Activated T-helper 1 cell treated with anti-CD3 and anti-CD28 coated beads, Interleukin-12 subunit alpha, Interleukin-12 subunit beta, Interleukin-2, Interleukin-4 antibody, amounts not matched to agents 30 ng/mL and 10 ng/mL and 1 ng/mL, durations not matched to agents 14 hours and 24 hours and 36 hours (primary cell): ENCODE data around the gene TOX3. TPM values are rescaled to one million over a fixed set of nuclear protein-coding genes. Genes with fewer than 3 reads are reported as not detected.

Experiments
- DNase-seq: peaks from one replicate; pipeline ENCODE4 v3.0.0; 2021; ENCODE audit warnings: low spot score
- H3K27ac Mint-ChIP-seq: one replicate; pipeline ENCODE4 v1.8.0; 2021; ENCODE audit warnings: mild to moderate bottlenecking, mixed read lengths
- H3K27me3 Mint-ChIP-seq: one replicate; pipeline ENCODE4 v1.8.0; 2022; ENCODE audit warnings: mild to moderate bottlenecking, moderate library complexity, mixed read lengths; ENCODE audit not compliant: insufficient read depth
- H3K36me3 Mint-ChIP-seq: one replicate; pipeline ENCODE4 v1.8.0; 2021; ENCODE audit warnings: low read depth, mixed read lengths
- H3K4me1 Mint-ChIP-seq: one replicate; pipeline ENCODE4 v1.8.0; 2021; ENCODE audit warnings: low read depth, mixed read lengths
- H3K4me3 Mint-ChIP-seq: one replicate; pipeline ENCODE4 v1.8.0; 2021; ENCODE audit warnings: mild to moderate bottlenecking, moderate library complexity, mixed read lengths
- H3K9me3 Mint-ChIP-seq: one replicate; pipeline ENCODE4 v1.8.0; 2021; ENCODE audit warnings: mixed read lengths
- intact Hi-C: fragments of 100-400 bp; cut with micrococcal nuclease; formaldehyde crosslinking; loops from one replicate; pipeline ENCODE4 v1.15.1; 2024
- total RNA-seq: library from RNA; stranded (reverse); gene quantifications from 2 replicates; pipeline ENCODE4 v1.2.3, GENCODE V29; 2022

TOX3 gene
- total RNA-seq, 1 donor from 2014 or later: not detected

GRCh38 chr16:52515068-52515671 lies 31.8 kb downstream of the TOX3 start:
- no peak overlapping the region for H3K27ac Mint-ChIP-seq
- no peaks in the 10 kb centered on the region for H3K4me1 Mint-ChIP-seq
- H3K36me3 Mint-ChIP-seq: no peaks in the 10 kb centered on the region
- peaks cover 8% of the 10 kb centered on the region for H3K9me3 Mint-ChIP-seq
- no peak overlapping the region for H3K4me3 Mint-ChIP-seq
- intact Hi-C loops: no loop called here
- no peak for DNase-seq
- H3K27me3 Mint-ChIP-seq: no peaks in the 10 kb centered on the region

GRCh38 chr16:52512297-52512987 lies 34.5 kb downstream of the TOX3 start:
- intact Hi-C loops: no loop called here
- Mint-ChIP-seq H3K4me3 (no peak overlapping the region), H3K4me1 (no peaks in the 10 kb centered on the region), H3K9me3 (peaks cover 8% of the 10 kb centered on the region), H3K27ac (no peak overlapping the region), H3K36me3 (no peaks in the 10 kb centered on the region), H3K27me3 (no peaks in the 10 kb centered on the region)
- no peak for DNase-seq

- no peaks in the 10 kb centered on the region for H3K4me1 Mint-ChIP-seq
- peaks cover 2% of the 10 kb centered on the region for H3K27me3 Mint-ChIP-seq
- peaks cover 4% of the 10 kb centered on the region for H3K9me3 Mint-ChIP-seq
- H3K4me3 Mint-ChIP-seq: no peak overlapping the region
- no peak for DNase-seq
- intact Hi-C loops: no loop called here
- no peaks in the 10 kb centered on the region for H3K36me3 Mint-ChIP-seq
- no peak overlapping the region for H3K27ac Mint-ChIP-seq
These were observed 45.2 kb downstream of the TOX3 start for GRCh38 chr16:52501746-52502145.

GRCh38 chr16:52500963-52501362 lies 46.0 kb downstream of the TOX3 start:
- Mint-ChIP-seq H3K9me3 (peaks cover 4% of the 10 kb centered on the region), H3K27ac (no peak overlapping the region), H3K27me3 (peaks cover 2% of the 10 kb centered on the region)

GRCh38 chr16:52499060-52499440 lies 47.9 kb downstream of the TOX3 start:
- Mint-ChIP-seq H3K27ac (no peak overlapping the region), H3K4me3 (no peak overlapping the region), H3K36me3 (no peaks in the 10 kb centered on the region), H3K9me3 (no peaks in the 10 kb centered on the region), H3K4me1 (no peaks in the 10 kb centered on the region), H3K27me3 (peaks cover 2% of the 10 kb centered on the region)
- no peak for DNase-seq
- intact Hi-C loops: no loop called here

More at GRCh38 chr16:52500963-52501362, 46.0 kb downstream of the TOX3 start:
- no peaks in the 10 kb centered on the region for H3K4me1 Mint-ChIP-seq
- intact Hi-C loops: no loop called here
- no peaks in the 10 kb centered on the region for H3K36me3 Mint-ChIP-seq
- DNase-seq: no peak
- no peak overlapping the region for H3K4me3 Mint-ChIP-seq

- no peak overlapping the region for H3K27ac Mint-ChIP-seq
- H3K4me1 Mint-ChIP-seq: no peaks in the 10 kb centered on the region
- intact Hi-C loops: no loop called here
These were observed 48.4 kb downstream of the TOX3 start for GRCh38 chr16:52498328-52499059.

GRCh38 chr16:52497067-52497816 lies 49.7 kb downstream of the TOX3 start:
- Mint-ChIP-seq H3K27ac (no peak overlapping the region), H3K4me3 (no peak overlapping the region), H3K36me3 (no peaks in the 10 kb centered on the region), H3K9me3 (no peaks in the 10 kb centered on the region), H3K4me1 (no peaks in the 10 kb centered on the region), H3K27me3 (peaks cover 2% of the 10 kb centered on the region)
- no peak for DNase-seq
- intact Hi-C loops: no loop called here

More at GRCh38 chr16:52498328-52499059, 48.4 kb downstream of the TOX3 start:
- H3K9me3 Mint-ChIP-seq: no peaks in the 10 kb centered on the region
- DNase-seq: no peak
- no peak overlapping the region for H3K4me3 Mint-ChIP-seq
- H3K36me3 Mint-ChIP-seq: no peaks in the 10 kb centered on the region
- H3K27me3 Mint-ChIP-seq: peaks cover 2% of the 10 kb centered on the region

GRCh38 chr16:52496051-52496876 lies 50.7 kb downstream of the TOX3 start:
- no peak overlapping the region for H3K4me3 Mint-ChIP-seq
- intact Hi-C loops: no loop called here
- no peak for DNase-seq
- no peaks in the 10 kb centered on the region for H3K4me1 Mint-ChIP-seq
- H3K27ac Mint-ChIP-seq: no peak overlapping the region
- H3K9me3 Mint-ChIP-seq: no peaks in the 10 kb centered on the region
- H3K27me3 Mint-ChIP-seq: peaks cover 2% of the 10 kb centered on the region
- no peaks in the 10 kb centered on the region for H3K36me3 Mint-ChIP-seq

- Mint-ChIP-seq H3K4me1 (no peaks in the 10 kb centered on the region), H3K27ac (no peak overlapping the region), H3K9me3 (no peaks in the 10 kb centered on the region), H3K4me3 (no peak overlapping the region), H3K27me3 (peaks cover 2% of the 10 kb centered on the region), H3K36me3 (no peaks in the 10 kb centered on the region)
- intact Hi-C loops: no loop called here
- no peak for DNase-seq
These were observed 52.3 kb downstream of the TOX3 start for GRCh38 chr16:52494621-52495020.

GRCh38 chr16:52494145-52494544 lies 52.8 kb downstream of the TOX3 start:
- Mint-ChIP-seq H3K27ac (no peak overlapping the region), H3K4me3 (no peak overlapping the region), H3K27me3 (peaks cover under 1% of the 10 kb centered on the region), H3K9me3 (no peaks in the 10 kb centered on the region), H3K36me3 (no peaks in the 10 kb centered on the region), H3K4me1 (no peaks in the 10 kb centered on the region)
- no peak for DNase-seq
- intact Hi-C loops: no loop called here

- no peak for DNase-seq
- Mint-ChIP-seq H3K9me3 (no peaks in the 10 kb centered on the region), H3K36me3 (no peaks in the 10 kb centered on the region), H3K27me3 (no peaks in the 10 kb centered on the region), H3K27ac (no peak overlapping the region), H3K4me3 (no peak overlapping the region), H3K4me1 (no peaks in the 10 kb centered on the region)
- intact Hi-C loops: no loop called here
These were observed 54.1 kb downstream of the TOX3 start for GRCh38 chr16:52492789-52493357.

GRCh38 chr16:52491216-52491615 lies 55.7 kb downstream of the TOX3 start:
- H3K27me3 Mint-ChIP-seq: no peaks in the 10 kb centered on the region
- no peak overlapping the region for H3K27ac Mint-ChIP-seq
- DNase-seq: no peak
- intact Hi-C loops: no loop called here
- no peak overlapping the region for H3K4me3 Mint-ChIP-seq
- H3K36me3 Mint-ChIP-seq: no peaks in the 10 kb centered on the region
- no peaks in the 10 kb centered on the region for H3K9me3 Mint-ChIP-seq
- H3K4me1 Mint-ChIP-seq: no peaks in the 10 kb centered on the region
